ENCODE measurements around the gene TUBB2A.
"Not testable (repeated sequence)": the region's sequence is repeated elsewhere in the genome, so short reads cannot be mapped to it uniquely, and the experiment has no call there.

TUBB2A gene

DNA sequence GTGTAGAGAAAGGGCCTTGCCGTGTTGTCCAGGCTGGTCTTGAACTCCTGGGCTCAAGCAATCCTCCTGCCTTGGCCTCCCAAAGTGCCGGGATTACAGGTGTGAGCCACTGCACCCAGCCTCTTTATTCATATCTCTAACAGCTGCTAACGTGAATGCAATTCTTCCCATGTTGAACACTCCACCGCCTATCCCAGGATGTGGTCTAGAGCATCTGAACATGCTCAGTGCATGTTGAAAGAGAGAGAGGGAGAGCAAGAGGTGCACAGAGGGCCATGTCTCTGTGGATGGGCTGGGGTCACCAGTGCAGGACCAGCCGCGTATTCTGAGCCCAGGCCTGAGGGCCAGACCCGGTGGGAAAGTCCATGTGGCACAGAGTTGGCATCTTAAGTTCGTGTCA is 12.8 kb downstream of the TUBB2A start:
- DNase-seq (no peak), ATAC-seq (no peak)
- Mint-ChIP-seq H3K4me1 (peaks cover 1% of the 10 kb centered on the region), H3K27me3 (no peaks in the 10 kb centered on the region), H3K27ac (peak overlapping the region in 1 of 2 donors; percentile 57), H3K9me3 (no peaks in the 10 kb centered on the region), H3K4me3 (no peak overlapping the region)

DNA sequence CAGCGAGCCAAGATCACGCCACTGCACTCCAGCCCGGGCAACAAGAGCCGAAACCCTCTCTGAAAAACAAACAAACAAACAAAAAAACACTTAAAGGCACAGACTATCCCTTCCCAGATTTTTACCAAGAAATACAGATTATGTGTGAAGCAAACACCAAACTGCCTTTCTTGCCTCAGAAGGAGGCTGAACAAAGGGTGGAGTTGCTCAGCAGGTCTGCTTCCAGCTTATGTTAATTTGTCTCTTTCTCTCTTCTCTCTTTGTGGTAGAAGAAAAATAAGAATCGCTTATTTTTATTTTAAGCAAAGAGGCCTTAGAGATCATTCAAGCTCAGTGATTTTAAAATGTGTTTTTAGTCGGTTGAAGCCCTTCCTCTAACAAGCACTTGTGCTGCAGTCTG is 14.2 kb downstream of the TUBB2A start:
- ATAC-seq (no peak), DNase-seq (no peak)
- H3K9me3 Mint-ChIP-seq = no peaks in the 10 kb centered on the region
- peaks cover 14% of the 10 kb centered on the region for H3K4me1 Mint-ChIP-seq
- H3K4me3 Mint-ChIP-seq = no peak overlapping the region
- no peaks in the 10 kb centered on the region for H3K27me3 Mint-ChIP-seq
- H3K27ac Mint-ChIP-seq = no peak overlapping the region

DNA sequence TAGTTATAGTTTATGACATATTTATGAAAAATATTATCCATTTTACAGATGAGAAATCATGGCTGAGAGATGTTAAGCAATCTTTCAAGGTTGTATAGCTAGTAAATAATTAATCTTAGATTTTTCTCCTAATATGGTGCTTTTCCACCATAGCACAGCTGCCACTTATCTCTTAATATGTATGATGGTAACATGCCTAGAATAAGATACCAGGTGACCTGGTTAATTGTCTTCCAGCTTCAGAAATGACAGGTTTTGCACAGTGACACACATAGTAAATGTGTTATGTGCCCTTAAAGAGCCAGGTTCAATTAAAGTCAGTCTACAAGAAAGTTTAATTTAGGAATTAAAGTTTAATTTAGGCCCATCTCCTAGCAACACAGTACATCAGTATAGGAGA is 14.8 kb downstream of the TUBB2A start:
- H3K27me3 Mint-ChIP-seq = no peaks in the 10 kb centered on the region
- peaks cover 14% of the 10 kb centered on the region for H3K4me1 Mint-ChIP-seq
- DNase-seq (no peak), ATAC-seq (no peak)
- H3K27ac Mint-ChIP-seq = no peak overlapping the region
- H3K9me3 Mint-ChIP-seq = no peaks in the 10 kb centered on the region
- H3K4me3 Mint-ChIP-seq = no peak overlapping the region

DNA sequence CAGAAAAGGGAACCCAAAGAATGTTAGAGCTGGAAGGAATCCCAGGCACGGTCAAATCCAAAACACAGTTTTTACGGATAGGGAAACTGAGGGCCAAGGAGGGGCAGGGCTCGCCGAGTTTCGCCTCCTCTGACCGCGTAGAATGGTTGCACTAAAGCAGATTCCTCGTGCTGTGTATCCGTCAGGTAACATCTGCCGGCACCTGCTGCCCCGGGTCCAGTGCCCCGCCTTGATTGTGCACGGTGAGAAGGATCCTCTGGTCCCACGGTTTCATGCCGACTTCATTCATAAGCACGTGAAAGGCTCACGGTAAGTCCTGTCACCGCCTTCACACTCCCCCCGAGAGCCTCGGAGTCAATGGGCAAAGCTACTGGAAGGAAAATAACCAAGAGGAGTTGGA is 17.1 kb downstream of the TUBB2A start:
- no peaks in the 10 kb centered on the region for H3K9me3 Mint-ChIP-seq
- DNase-seq (no peak), ATAC-seq (no peak)
- no peak overlapping the region for H3K4me3 Mint-ChIP-seq
- H3K27me3 Mint-ChIP-seq = no peaks in the 10 kb centered on the region
- no peak overlapping the region for H3K27ac Mint-ChIP-seq
- H3K4me1 Mint-ChIP-seq = peaks cover 14% of the 10 kb centered on the region

DNA sequence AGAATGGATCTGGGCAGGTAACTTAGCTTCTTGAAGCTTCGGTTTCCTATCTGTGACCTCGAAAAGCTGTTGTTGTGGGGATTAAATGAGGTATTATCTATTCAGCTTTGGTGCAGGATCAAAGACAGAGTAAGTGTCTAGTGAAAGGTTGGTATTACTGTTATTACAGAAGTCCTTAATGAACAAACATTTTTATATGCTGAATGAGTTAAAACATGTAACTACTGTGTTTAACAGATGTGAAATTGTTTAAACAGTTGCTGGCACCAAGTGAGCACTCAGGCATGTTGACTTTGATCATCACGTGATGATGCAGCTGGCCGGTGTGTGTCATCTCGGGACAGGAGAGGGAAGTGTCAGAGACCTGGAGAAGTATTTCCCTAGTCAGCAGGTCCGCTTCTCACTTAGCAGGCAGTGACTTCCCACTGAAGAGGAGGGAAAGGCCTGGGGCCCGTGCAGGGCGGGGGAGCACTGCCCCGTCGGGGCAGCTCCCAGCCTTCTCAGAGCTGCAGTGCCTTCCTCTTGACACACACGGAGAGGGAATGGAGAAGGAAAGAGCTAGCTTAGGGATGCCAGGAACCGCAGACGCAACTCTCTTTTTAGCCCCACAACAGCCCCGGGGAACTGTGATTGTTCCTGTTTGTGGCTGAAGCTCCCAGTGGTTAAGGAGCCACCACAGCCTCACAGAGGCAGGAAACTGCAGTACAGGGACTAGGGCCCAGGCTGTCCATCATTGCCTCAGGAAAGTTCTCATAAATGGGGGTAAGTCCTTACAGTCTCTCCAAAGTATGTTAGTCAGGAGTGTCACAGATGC is 18.0 kb downstream of the TUBB2A start:
- Mint-ChIP-seq H3K27ac (no peak overlapping the region), H3K4me1 (peaks cover 14% of the 10 kb centered on the region), H3K4me3 (no peak overlapping the region), H3K9me3 (no peaks in the 10 kb centered on the region), H3K27me3 (no peaks in the 10 kb centered on the region)
- ATAC-seq = no peak
- DNase-seq = no peak

DNA sequence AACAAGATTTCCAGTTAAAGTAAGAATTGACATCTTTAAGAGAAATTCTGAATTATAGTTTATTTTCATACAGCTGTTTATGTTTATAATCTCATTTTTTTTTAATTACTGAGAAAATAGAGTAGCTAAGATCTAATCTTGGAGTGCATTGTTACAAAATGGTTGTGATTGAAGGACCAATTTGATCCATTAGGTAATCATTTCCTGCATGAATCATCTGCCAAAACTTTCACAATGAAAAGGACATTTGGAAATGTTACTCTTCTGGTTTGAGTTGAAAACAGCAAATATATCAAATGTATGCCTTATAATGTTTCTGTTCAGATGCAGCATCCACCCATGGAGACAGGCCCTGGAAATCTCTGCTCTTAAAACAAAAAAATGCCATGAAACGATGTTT is 19.0 kb downstream of the TUBB2A start:
- no peak overlapping the region for H3K27ac Mint-ChIP-seq
- no peak overlapping the region for H3K4me3 Mint-ChIP-seq

DNA sequence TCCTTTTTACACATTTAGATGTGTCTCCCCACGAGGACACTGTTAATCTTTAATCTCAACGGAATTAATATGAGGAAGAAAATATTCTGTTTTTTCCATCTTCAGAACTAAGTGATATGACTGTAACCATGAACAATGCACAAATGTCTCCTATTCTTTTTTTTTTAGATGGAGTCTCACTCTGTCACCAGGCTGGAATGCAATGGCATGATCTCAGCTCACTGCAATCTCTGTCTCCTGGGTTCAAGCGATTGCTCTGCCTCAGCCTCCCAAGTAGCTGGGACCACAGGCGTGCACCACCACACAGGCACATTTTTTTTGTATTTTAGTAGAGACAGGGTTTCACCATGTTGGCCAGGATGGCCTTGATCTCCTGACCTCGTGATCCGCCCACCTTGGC is 19.5 kb downstream of the TUBB2A start:
- not testable (repeated sequence) for H3K4me3 Mint-ChIP-seq, H3K9me3 Mint-ChIP-seq, H3K27me3 Mint-ChIP-seq, H3K27ac Mint-ChIP-seq, ATAC-seq, DNase-seq
- H3K4me1 Mint-ChIP-seq = peaks cover 14% of the 10 kb centered on the region

More for the DNA sequence above, 19.0 kb downstream of the TUBB2A start:
- ATAC-seq = no peak
- no peaks in the 10 kb centered on the region for H3K27me3 Mint-ChIP-seq
- no peak for DNase-seq
- H3K4me1 Mint-ChIP-seq = peaks cover 14% of the 10 kb centered on the region
- H3K9me3 Mint-ChIP-seq = no peaks in the 10 kb centered on the region

DNA sequence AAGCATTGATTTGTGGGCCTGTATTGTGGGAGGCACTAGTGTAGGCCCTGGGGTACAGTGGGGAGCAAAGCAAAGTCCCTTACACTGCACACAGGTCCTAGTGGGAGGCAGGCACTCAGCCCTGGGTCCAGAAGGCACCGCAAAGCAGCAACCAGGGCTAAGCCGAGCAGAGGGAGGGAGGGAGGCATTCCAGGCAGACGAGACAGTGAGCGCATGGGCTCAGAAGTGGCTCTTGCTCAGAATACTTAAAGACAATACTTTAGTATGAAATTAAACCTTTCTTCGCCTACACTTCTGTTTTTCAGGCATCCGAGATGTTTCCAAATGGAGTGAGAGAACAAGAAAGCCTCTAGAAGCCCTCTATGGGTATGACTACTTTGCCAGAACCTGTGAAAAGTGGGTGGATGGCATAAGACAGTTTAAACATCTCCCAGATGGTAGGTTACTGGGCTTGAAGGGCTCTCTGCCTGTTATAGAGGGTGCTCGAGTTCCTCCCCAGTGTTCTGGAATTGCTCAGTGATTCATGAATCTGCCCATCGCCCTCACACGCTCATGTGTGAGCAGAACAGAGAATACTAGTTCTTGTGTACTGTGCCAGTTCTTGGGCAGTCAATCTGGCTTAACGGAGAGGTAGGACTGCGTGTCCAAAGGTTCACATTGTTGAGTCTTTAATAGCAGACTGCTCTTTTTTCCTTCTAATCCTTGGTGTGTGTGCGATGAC is 20.1 kb downstream of the TUBB2A start:
- Mint-ChIP-seq H3K4me3 (no peak overlapping the region), H3K27ac (no peak overlapping the region), H3K4me1 (peaks cover 14% of the 10 kb centered on the region), H3K9me3 (no peaks in the 10 kb centered on the region), H3K27me3 (no peaks in the 10 kb centered on the region)
- no peak for ATAC-seq
- no peak for DNase-seq

DNA sequence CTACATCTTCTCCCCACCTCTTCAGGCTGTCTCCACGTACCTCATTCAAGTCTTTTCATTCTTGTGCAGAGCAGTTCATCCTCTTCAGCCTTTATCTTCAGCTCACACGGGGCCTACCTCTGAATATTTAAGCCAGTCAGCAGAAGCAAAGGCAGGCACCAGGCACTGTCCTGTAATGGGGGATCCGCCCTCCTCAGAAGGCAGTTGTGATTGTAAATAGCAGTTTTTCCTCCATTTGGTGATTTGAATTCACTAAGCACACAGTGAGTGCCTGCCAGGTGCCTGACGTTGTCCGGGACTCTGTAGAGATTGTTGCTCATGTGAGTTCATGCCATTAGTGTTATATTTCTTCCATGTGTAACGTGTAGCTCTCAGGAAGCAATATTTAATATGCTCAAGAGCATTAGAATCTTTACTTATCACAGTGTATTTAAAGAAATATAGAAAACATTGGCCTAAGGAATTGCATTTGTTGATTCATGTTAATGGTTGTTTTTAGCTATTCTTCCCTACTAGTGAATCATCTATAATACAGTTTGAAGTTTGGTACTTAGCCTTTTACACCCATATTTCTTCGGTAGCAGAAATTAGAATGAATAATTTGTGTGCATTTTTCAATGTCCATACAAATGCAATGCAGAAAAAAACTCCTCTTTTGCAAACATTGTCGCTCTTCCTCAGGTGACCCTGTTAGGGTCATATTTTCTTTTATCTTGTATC is 20.9 kb downstream of the TUBB2A start:
- no peak for DNase-seq
- Mint-ChIP-seq H3K9me3 (no peaks in the 10 kb centered on the region), H3K4me3 (no peak overlapping the region), H3K4me1 (peaks cover 14% of the 10 kb centered on the region), H3K27ac (no peak overlapping the region), H3K27me3 (no peaks in the 10 kb centered on the region)
- ATAC-seq = no peak

DNA sequence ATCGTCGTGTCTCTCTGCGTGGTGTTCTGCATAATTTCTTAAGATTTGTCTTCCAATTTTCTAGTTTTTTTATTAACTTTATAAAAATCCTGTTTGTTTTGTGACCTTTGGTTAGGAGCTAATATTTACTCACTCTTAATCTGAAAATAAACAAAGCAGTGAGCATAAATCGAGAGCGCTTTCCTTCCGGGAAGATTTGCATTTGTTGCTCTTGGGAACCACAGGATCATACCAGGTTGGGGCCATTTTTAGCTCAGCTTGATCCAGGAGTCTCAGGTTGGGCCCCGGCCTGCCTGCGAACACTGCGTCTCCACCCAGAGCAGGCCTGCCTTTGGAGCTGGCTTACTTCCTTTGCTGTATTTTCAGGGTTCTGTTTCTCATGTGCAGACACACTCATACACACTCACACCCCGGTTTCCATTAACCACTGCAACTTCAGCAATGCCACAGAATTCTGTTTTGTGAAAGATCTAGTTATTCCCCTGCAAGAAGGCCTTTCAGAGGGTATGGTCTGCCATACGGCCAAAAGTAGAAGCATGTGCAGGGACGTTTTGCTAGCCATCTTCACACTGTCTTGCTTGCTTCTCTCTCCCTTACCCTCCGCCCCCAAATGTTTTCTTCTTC is 21.6 kb downstream of the TUBB2A start:
- Mint-ChIP-seq H3K4me1 (peaks cover 14% of the 10 kb centered on the region), H3K9me3 (no peaks in the 10 kb centered on the region), H3K27me3 (no peaks in the 10 kb centered on the region), H3K4me3 (no peak overlapping the region), H3K27ac (no peak overlapping the region)
- ATAC-seq = no peak
- DNase-seq = no peak

DNA sequence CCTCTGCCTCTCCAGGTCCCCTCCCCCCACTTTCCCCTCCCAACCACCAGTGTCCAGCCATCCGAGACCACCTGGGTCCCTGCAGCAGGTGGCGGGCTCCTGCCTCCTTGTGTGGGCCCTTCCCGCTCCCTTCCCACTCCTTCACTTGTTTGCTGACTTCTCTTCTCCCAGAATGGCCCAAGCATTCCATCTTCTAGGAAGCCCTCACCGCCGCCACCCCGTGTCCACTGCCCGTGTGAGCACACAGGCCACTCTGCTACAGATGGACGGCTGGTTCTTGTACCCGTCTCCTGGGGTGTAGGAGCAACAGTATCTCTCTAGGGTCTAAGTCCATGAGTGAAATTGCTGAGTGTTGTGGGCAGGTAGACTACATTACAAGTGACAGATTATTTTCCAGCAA is 23.8 kb downstream of the TUBB2A start:
- no peaks in the 10 kb centered on the region for H3K27me3 Mint-ChIP-seq
- H3K4me1 Mint-ChIP-seq = peaks cover 2% of the 10 kb centered on the region
- no peaks in the 10 kb centered on the region for H3K9me3 Mint-ChIP-seq
- peak overlapping the region in 1 of 2 donors; percentile 60 for H3K27ac Mint-ChIP-seq
- H3K4me3 Mint-ChIP-seq = no peak overlapping the region
- ATAC-seq (no peak), DNase-seq (no peak)

DNA sequence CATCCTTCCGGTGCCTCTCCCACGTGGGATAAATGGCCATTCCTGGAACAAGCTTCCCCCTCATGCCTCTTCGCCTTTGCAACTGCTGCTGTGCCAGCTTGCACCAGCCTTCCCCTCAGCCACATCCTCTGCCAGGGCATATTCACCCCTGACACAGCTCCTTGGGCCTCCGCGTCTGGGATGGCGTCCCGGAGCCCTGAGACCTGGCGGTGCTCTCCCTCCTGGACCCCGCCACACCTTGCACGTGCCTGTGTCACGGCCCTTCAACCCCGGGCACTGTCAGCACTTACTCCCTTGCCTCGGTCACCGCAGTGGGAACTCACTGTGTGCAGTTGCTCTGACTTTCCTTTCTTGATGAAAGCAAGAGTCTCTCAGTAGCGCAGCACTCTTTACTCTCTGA is 25.6 kb downstream of the TUBB2A start:
- ATAC-seq = no peak
- Mint-ChIP-seq H3K27me3 (no peaks in the 10 kb centered on the region), H3K4me1 (no peaks in the 10 kb centered on the region), H3K27ac (no peak overlapping the region), H3K9me3 (no peaks in the 10 kb centered on the region), H3K4me3 (no peak overlapping the region)
- DNase-seq = no peak

DNA sequence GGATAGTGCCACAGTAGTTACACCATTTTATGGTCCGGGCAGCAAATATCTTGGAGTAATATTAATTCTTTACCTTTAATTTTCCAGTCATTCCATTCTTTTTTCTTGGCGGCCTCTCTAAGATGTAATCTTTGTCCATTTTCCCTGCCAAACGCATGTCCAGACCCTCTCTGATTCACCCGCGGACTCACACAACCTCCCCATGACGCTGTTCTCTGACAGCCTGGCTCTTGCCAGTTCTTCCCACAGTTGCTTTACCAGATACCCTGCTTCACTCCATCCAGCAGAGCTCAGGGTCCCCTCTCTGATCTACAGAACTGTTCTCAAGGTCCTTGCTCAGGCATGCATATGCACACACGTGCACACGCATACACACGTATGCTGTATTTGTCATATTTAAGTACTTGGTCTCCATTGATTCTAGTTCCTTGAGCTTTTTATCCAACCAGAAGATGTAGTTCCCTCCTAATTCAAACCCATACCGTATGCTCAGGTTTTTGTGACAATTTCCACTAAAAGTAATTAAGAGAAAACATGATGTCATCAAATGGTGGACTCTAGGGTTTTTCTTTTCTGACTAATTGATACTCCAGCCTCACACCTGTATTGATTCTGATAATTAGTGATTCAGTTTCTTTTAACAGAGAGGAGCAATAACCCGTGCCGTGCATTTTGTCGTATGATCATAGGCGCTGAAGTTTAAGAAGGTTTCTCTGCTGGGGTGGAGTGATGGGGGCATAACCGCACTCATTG is 28.8 kb downstream of the TUBB2A start:
- H3K27me3 Mint-ChIP-seq = no peaks in the 10 kb centered on the region
- peaks cover 7% of the 10 kb centered on the region for H3K4me1 Mint-ChIP-seq
- DNase-seq (no peak), ATAC-seq (no peak)
- H3K27ac Mint-ChIP-seq = no peak overlapping the region
- no peak overlapping the region for H3K4me3 Mint-ChIP-seq
- no peaks in the 10 kb centered on the region for H3K9me3 Mint-ChIP-seq

DNA sequence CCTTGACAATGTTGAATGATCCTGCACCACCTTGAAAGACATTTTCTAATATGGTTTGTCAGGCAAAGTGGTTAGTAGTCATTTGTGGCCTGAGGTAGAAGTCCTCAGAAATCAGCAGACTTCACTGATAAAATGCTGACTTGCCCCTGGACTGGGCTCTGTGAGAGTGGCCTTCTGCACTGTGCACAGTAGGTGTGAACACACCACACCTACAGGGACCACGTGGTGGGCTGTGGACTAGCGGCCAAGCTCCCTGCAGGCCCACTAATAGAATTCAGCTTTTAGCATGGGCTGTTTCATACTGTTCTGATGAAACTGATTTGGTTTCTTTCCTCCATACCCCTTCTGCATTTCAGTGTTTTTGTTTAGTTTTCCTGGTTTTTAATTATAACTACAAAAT is 31.5 kb downstream of the TUBB2A start:
- H3K4me3 Mint-ChIP-seq = no peak overlapping the region
- no peaks in the 10 kb centered on the region for H3K9me3 Mint-ChIP-seq
- no peak overlapping the region for H3K27ac Mint-ChIP-seq
- H3K27me3 Mint-ChIP-seq = no peaks in the 10 kb centered on the region
- no peak for ATAC-seq
- no peak for DNase-seq
- H3K4me1 Mint-ChIP-seq = peaks cover 12% of the 10 kb centered on the region

DNA sequence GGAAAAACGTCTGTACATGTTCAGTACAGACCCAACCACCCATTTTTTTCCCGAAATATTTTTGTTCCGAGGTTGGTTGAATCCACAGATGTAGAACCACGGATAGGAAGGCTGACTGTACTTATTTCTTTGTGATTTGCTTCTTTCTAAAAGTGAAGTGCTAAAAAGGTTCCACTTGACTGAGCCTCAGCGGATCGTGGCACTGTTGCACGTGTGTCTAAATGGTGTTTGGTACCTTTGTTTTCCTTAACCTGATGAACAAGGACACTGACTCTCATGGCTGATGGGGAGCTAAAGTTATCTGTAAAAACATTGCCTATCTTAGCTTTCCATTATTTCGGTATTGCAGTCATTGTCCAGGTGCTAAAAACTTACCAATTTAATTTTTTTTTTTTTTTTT is 32.7 kb downstream of the TUBB2A start:
- H3K9me3 Mint-ChIP-seq = no peaks in the 10 kb centered on the region
- ATAC-seq = no peak
- no peak for DNase-seq
- no peaks in the 10 kb centered on the region for H3K27me3 Mint-ChIP-seq
- H3K27ac Mint-ChIP-seq = no peak overlapping the region
- H3K4me1 Mint-ChIP-seq = peaks cover 15% of the 10 kb centered on the region
- H3K4me3 Mint-ChIP-seq = no peak overlapping the region
